Endothelial cell (in vitro differentiated cells): ENCODE results near the gene SLC25A52. TPM values are rescaled to one million over a fixed set of nuclear protein-coding genes. Genes with fewer than 3 reads are reported as not detected.
"Not testable (repeated sequence)": the region's sequence is repeated elsewhere in the genome, so short reads cannot be mapped to it uniquely, and the experiment has no call there.

ENCODE experiments used
- DNase-seq: peaks from one replicate; pipeline ENCODE4 v3.0.0; 2021; ENCODE audit warnings: low spot score
- H3K27ac Mint-ChIP-seq: one replicate; pipeline ENCODE4 v1.8.0; 2021; ENCODE audit warnings: mixed read lengths, inconsistent platforms; ENCODE audit not compliant: unreplicated experiment
- H3K27me3 Mint-ChIP-seq: one replicate; pipeline ENCODE4 v1.8.0; 2021; ENCODE audit warnings: mild to moderate bottlenecking, moderate library complexity, mixed read lengths, inconsistent platforms; ENCODE audit not compliant: unreplicated experiment
- H3K36me3 Mint-ChIP-seq: one replicate; pipeline ENCODE4 v1.8.0; 2021; ENCODE audit warnings: mild to moderate bottlenecking, low read depth, mixed read lengths, inconsistent platforms; ENCODE audit not compliant: unreplicated experiment
- H3K4me1 Mint-ChIP-seq: one replicate; pipeline ENCODE4 v1.8.0; 2021; ENCODE audit warnings: mild to moderate bottlenecking, mixed read lengths, inconsistent platforms; ENCODE audit not compliant: unreplicated experiment
- H3K4me3 Mint-ChIP-seq: one replicate; pipeline ENCODE4 v1.8.0; 2021; ENCODE audit warnings: mild to moderate bottlenecking, mixed read lengths, inconsistent platforms; ENCODE audit not compliant: unreplicated experiment
- H3K9me3 Mint-ChIP-seq: one replicate; pipeline ENCODE4 v1.8.0; 2021; ENCODE audit warnings: mixed read lengths, inconsistent platforms; ENCODE audit not compliant: unreplicated experiment
- CTCF ChIP-seq: fragments of 200-600 bp; sonication (generic); IDR thresholded peaks from one replicate; pipeline ENCODE4 v1.5.0; 2021; ENCODE audit warnings: antibody characterized with exemption; ENCODE audit not compliant: unreplicated experiment
- total RNA-seq: library from RNA; stranded (reverse); fragmentation: NEBNext Ultra II Directional; extraction: Animal tissue kit (Norgen Biotek cat#: 25700); gene quantifications from one replicate; pipeline ENCODE4 v1.2.1, GENCODE V29; 2021; ENCODE audit not compliant: unreplicated experiment

The SLC25A52 gene
- total RNA-seq, 1 donor from 2014 or later: 0.23 TPM

DNA sequence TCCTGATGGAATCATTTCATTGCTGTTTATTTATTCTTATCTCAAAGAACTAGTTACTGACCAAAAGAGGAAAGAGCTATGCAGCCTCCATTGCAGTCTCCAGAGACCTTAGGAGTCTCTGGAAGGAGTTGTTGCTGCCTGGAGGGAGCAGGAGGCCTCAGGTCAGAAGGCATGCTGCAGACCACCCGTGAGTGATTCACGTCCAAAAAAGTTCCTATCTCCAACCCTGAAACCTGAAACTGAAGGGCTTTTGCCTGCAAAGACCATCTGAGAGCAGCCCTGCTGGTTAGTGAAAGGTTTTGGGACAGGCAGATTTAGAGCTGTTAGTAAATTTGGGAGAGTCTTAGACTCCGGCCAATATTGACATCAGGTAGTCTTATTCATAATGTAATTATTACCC, 29.1 kb downstream of the SLC25A52 start:
- Mint-ChIP-seq H3K9me3 (no peaks in the 10 kb centered on the region), H3K4me1 (peaks cover 5% of the 10 kb centered on the region), H3K36me3 (no peaks in the 10 kb centered on the region), H3K27me3 (peaks cover 2% of the 10 kb centered on the region), H3K4me3 (no peak overlapping the region), H3K27ac (no peak overlapping the region)
- DNase-seq: no peak
- no peak for TF ChIP-seq CTCF

GRCh38 chr18:31729196-31729595, 31.5 kb downstream of the SLC25A52 start:
- H3K4me1 Mint-ChIP-seq, H3K4me3 Mint-ChIP-seq, H3K27ac Mint-ChIP-seq, H3K36me3 Mint-ChIP-seq, DNase-seq, H3K9me3 Mint-ChIP-seq, H3K27me3 Mint-ChIP-seq: not testable (repeated sequence)

DNA sequence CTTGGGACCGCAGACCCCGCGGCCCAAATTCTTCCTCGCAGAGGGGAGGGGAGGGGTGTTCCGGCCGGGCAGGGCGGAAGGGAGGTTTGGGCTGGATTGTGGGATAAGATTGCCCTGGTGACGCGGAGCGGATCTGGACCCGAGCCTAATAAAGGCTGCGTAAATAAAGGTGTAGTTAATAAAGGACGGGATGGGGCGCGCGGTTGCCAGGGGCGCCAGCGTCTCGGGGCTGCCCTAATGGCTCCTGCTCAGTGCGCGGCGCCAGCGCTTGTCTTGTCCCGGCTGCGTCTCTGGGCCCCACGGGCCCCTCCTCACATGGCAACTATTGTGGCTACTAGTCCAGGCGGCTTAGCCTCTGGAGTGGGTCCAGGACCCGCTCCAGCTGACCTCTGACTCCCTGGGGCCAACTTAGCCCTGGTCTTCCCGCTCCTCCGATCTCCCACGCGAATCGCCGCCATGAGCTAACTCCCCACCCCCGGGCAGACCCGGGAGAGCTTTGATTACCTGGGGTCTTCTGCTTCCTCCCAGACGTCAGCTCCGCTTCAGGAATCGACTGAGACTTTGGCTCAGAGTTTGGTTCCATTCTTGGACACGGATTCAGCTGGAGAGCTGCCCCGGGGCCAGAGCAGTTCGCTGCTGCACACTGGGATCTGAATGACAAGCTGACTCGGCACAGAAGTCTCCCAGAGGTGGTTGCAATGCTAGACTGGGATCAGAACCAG, 36.5 kb downstream of the SLC25A52 start:
- peaks cover 1% of the 10 kb centered on the region for H3K36me3 Mint-ChIP-seq
- H3K4me1 Mint-ChIP-seq: peaks cover 5% of the 10 kb centered on the region
- no peaks in the 10 kb centered on the region for H3K9me3 Mint-ChIP-seq
- no peak overlapping the region for H3K27ac Mint-ChIP-seq
- H3K4me3 Mint-ChIP-seq: no peak overlapping the region
- TF ChIP-seq CTCF: no peak
- no peaks in the 10 kb centered on the region for H3K27me3 Mint-ChIP-seq
- no peak for DNase-seq

DNA sequence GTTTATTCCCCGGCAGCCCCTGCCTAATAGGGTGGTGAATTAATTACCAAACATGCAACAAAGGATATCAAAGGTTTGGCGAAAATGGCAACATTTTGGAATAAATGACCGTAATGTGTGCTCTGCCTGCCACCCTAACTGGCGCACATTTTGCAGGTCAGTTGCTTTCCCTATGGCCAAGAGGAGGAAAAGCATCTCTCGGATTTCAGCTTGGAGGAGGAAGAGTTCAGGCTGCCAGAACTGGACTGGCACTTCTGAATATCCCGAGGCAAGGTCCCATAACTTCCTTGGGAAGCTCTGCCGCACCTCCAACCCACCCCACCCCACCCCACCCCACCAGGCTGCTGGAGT, 37.1 kb downstream of the SLC25A52 start:
- Mint-ChIP-seq H3K9me3 (no peaks in the 10 kb centered on the region), H3K27me3 (no peaks in the 10 kb centered on the region), H3K27ac (no peak overlapping the region), H3K4me1 (peaks cover 5% of the 10 kb centered on the region), H3K4me3 (no peak overlapping the region), H3K36me3 (peaks cover 3% of the 10 kb centered on the region)
- DNase-seq: no peak
- TF ChIP-seq CTCF: no peak

DNA sequence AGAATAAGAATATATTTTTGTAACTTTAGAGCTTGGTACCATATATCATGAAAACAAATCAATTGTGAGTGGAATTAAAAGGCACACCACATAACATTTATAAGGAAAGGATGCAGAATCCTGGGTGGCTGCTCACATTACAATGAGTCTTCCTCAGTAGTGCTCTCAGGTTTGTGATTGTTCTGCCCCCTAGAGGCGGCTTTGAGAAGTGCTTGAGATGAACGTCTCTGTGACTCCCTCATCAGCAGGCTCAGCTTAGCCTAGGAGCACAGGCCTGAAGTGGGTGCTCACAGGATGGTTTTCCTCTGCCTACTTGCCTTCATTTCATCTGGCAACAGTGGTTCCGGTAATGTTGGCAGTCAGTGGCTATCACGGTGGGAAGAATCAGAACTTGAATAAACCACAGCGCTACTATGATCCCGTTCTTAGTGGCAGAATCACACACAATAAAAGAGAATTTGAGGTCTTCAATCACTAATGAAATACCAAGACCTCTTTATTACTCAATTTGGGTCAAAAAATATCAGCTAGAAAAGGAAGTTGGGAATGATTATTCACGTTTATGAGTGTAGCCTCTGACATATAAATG, 38.2 kb downstream of the SLC25A52 start:
- no peaks in the 10 kb centered on the region for H3K27me3 Mint-ChIP-seq
- H3K4me1 Mint-ChIP-seq: peaks cover 3% of the 10 kb centered on the region
- no peak overlapping the region for H3K27ac Mint-ChIP-seq

More for the DNA sequence above, 38.2 kb downstream of the SLC25A52 start:
- DNase-seq: peak; percentile 84
- no peaks in the 10 kb centered on the region for H3K9me3 Mint-ChIP-seq
- TF ChIP-seq CTCF: peak; percentile 90
- H3K4me3 Mint-ChIP-seq: no peak overlapping the region
- peaks cover 3% of the 10 kb centered on the region for H3K36me3 Mint-ChIP-seq
